ENCODE measurements around the gene NR4A1.

NR4A1 gene

GRCh38 chr12:52074971-52075724 is 23.9 kb downstream of the NR4A1 start:
- in situ Hi-C loops (cut with MboI; ENCODE audit: low sequenced_read_pairs) = no loop called here

- in situ Hi-C loops (cut with MboI; ENCODE audit: low sequenced_read_pairs) = no loop called here
Measured at GRCh38 chr12:52076811-52077210, 25.6 kb downstream of the NR4A1 start.

- in situ Hi-C loops (cut with MboI; ENCODE audit: low sequenced_read_pairs) = no loop called here
Measured at GRCh38 chr12:52078276-52078675, 27.0 kb downstream of the NR4A1 start.

- in situ Hi-C loops (cut with MboI; ENCODE audit: low sequenced_read_pairs) = loop anchor here (5.0 kb wide), 1 partner anchor 52 kb away; no protein-coding TSS in a partner anchor
Measured at GRCh38 chr12:52079576-52080402, 28.5 kb downstream of the NR4A1 start, which contains the start of gene SMIM41. TSS of gene SMIM41 (plus strand) at chr12:52079704. CDS start at chr12:52079780, 76 bp downstream.

- in situ Hi-C loops (cut with MboI; ENCODE audit: low sequenced_read_pairs) = loop anchor here (5.0 kb wide), 1 partner anchor 53 kb away; no protein-coding TSS in a partner anchor
Measured at GRCh38 chr12:52080403-52081251, 29.4 kb downstream of the NR4A1 start.

- in situ Hi-C loops (cut with MboI; ENCODE audit: low sequenced_read_pairs) = loop anchor here (5.0 kb wide), 1 partner anchor 54 kb away; no protein-coding TSS in a partner anchor
Measured at GRCh38 chr12:52081263-52081733, 30.1 kb downstream of the NR4A1 start.

- in situ Hi-C loops (cut with MboI; ENCODE audit: low sequenced_read_pairs) = loop anchor here (5.0 kb wide), 1 partner anchor 55 kb away; no protein-coding TSS in a partner anchor
Measured at GRCh38 chr12:52082026-52082668, 30.9 kb downstream of the NR4A1 start.

- in situ Hi-C loops (cut with MboI; ENCODE audit: low sequenced_read_pairs) = loop anchor here (5.0 kb wide), 1 partner anchor 55 kb away; no protein-coding TSS in a partner anchor
Measured at GRCh38 chr12:52082669-52082987, 31.4 kb downstream of the NR4A1 start.

GRCh38 chr12:52082988-52083637 is 31.9 kb downstream of the NR4A1 start:
- in situ Hi-C loops (cut with MboI; ENCODE audit: low sequenced_read_pairs) = loop anchor here (5.0 kb wide), 1 partner anchor 56 kb away; no protein-coding TSS in a partner anchor

- in situ Hi-C loops (cut with MboI; ENCODE audit: low sequenced_read_pairs) = loop anchor here (5.0 kb wide), 1 partner anchor 56 kb away; no protein-coding TSS in a partner anchor
Measured at GRCh38 chr12:52083638-52083996, 32.4 kb downstream of the NR4A1 start.

- in situ Hi-C loops (cut with MboI; ENCODE audit: low sequenced_read_pairs) = loop anchor here (5.0 kb wide), 1 partner anchor 57 kb away; no protein-coding TSS in a partner anchor
Measured at GRCh38 chr12:52084491-52085231, 33.4 kb downstream of the NR4A1 start.

- in situ Hi-C loops (cut with MboI; ENCODE audit: low sequenced_read_pairs) = no loop called here
Measured at GRCh38 chr12:52085682-52086180, 34.5 kb downstream of the NR4A1 start.

- in situ Hi-C loops (cut with MboI; ENCODE audit: low sequenced_read_pairs) = no loop called here
Measured at GRCh38 chr12:52086366-52086765, 35.1 kb downstream of the NR4A1 start.

- in situ Hi-C loops (cut with MboI; ENCODE audit: low sequenced_read_pairs) = no loop called here
Measured at GRCh38 chr12:52086944-52087835, 35.9 kb downstream of the NR4A1 start.

GRCh38 chr12:52087961-52088820 is 36.9 kb downstream of the NR4A1 start:
- in situ Hi-C loops (cut with MboI; ENCODE audit: low sequenced_read_pairs) = no loop called here

- in situ Hi-C loops (cut with MboI; ENCODE audit: low sequenced_read_pairs) = no loop called here
Measured at GRCh38 chr12:52089491-52089890, 38.2 kb downstream of the NR4A1 start.

GRCh38 chr12:52090291-52090690 is 39.0 kb downstream of the NR4A1 start:
- in situ Hi-C loops (cut with MboI; ENCODE audit: low sequenced_read_pairs) = no loop called here

Data from HL-60/S4 treated with retinoic acid at 250 ng/mL for 4 days and 3 days (cell line).